Measurements from ENCODE around the gene LIMA1. TPM values are rescaled to one million over a fixed set of nuclear protein-coding genes. Genes with fewer than 3 reads are reported as not detected.

Gene LIMA1
- total RNA-seq, 4 donors from 2014 or later, result 85.0 to 140 (median 116) TPM

DNA sequence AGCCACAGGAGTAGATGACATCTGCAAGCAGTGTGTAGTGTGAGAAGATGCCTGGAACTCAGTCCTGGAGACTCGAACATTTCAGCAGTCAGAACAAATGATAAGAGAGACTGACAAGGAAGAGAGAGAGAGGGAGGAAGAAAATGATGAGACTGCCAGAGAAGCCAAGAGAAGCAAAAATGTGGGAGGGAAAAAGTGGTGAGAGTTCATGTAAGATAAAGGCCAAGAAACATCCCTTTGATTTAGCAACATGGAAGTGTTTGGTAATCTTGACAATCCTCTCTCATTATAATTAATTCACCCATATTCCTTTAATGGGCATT, 42.6 kb downstream of the LIMA1 start:
- DNase-seq, result no peak
- Histone ChIP-seq H3K4me1 (peaks cover 8 to 11% of the 10 kb centered on the region in 2 donors), H3K9me3 (no peaks in the 10 kb centered on the region), H3K27ac (peak overlapping the region; percentile 85 to 98), H3K27me3 (no peaks in the 10 kb centered on the region), H3K36me3 (no peaks in the 10 kb centered on the region), H3K4me3 (no peak overlapping the region)
- intact Hi-C loops (cut with DNase I; ENCODE audit: low total_unique reads), result no loop called here
- TF ChIP-seq POLR2A (IDR thresholded peaks at IDR 0.05), result no peak
- TF ChIP-seq, protein P1, sequence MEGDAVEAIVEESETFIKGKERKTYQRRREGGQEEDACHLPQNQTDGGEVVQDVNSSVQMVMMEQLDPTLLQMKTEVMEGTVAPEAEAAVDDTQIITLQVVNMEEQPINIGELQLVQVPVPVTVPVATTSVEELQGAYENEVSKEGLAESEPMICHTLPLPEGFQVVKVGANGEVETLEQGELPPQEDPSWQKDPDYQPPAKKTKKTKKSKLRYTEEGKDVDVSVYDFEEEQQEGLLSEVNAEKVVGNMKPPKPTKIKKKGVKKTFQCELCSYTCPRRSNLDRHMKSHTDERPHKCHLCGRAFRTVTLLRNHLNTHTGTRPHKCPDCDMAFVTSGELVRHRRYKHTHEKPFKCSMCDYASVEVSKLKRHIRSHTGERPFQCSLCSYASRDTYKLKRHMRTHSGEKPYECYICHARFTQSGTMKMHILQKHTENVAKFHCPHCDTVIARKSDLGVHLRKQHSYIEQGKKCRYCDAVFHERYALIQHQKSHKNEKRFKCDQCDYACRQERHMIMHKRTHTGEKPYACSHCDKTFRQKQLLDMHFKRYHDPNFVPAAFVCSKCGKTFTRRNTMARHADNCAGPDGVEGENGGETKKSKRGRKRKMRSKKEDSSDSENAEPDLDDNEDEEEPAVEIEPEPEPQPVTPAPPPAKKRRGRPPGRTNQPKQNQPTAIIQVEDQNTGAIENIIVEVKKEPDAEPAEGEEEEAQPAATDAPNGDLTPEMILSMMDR (IDR thresholded peaks at IDR 0.05), result no peak

DNA sequence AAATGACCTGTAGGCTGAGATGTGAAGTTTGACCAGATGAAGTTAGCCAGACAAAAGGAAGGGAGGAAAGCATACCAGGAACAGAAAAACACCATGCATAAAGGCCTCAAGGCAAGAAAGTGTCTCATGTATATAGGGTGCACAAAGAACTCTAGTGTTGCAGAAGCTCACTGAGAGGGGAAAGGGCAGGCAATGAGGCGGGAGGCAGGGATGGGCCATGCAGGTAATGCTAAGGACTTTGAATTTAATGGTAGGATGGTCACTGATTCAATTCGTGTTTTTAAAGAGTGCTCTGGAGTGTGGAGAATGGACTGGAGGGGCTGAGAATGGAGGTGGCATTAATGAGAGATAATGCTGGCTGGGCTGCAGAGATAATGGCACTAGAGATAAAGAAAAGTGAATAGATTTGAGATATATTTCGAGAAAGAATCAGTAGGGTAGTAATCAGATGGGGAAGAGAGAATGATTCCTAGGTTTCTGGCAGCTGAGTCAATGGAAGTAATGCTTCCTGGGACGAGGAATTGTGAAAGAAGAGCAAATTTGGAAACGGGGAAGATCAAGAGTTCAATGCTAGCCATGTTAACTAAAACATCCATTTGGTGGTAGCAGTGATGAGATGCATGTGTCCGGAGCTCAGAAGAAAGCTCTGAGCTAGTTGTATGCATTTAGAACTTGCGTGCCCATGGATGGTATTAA, 43.1 kb downstream of the LIMA1 start:
- intact Hi-C loops (cut with DNase I; ENCODE audit: low total_unique reads), result no loop called here

DNA sequence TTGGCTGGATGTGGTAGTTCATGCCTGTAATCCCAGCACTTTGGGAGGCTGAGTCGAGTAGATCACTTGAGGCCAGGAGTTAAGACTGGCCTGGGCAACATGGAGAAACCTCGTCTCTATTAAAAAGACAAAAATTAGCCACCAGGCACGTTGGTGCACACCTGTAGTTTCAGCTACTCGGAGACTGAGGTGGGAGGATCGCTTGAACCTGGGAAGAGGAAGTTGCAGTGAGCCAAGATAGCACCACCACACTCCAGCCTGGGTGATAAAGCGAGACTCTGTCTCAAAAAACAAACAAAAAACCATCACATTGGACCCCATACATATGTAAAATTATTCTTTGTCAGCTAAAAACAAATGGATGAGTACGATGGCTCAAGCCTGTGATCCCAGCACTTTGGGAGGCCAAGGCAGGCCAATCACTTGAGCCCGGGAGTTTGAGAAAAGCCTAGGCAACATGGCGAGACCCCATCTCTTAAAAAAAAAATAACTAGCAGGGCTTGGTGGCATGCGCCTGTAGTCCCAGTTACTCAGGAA, 43.9 kb downstream of the LIMA1 start:
- H3K36me3 ChIP-seq, result no peaks in the 10 kb centered on the region
- TF ChIP-seq, protein P1 (IDR thresholded peaks at IDR 0.05), result no peak
- TF ChIP-seq POLR2A (IDR thresholded peaks at IDR 0.05), result no peak
- DNase-seq, result no peak
- peaks cover 8 to 11% of the 10 kb centered on the region in 2 donors for H3K4me1 ChIP-seq
- no peak overlapping the region for H3K4me3 ChIP-seq
- no peaks in the 10 kb centered on the region for H3K9me3 ChIP-seq
- H3K27me3 ChIP-seq, result no peaks in the 10 kb centered on the region
- H3K27ac ChIP-seq, result peak overlapping the region; percentile 85 to 98
- intact Hi-C loops (cut with DNase I; ENCODE audit: low total_unique reads), result no loop called here

More for the DNA sequence above, 43.1 kb downstream of the LIMA1 start:
- no peak overlapping the region for H3K4me3 ChIP-seq
- no peaks in the 10 kb centered on the region for H3K27me3 ChIP-seq
- no peaks in the 10 kb centered on the region for H3K9me3 ChIP-seq
- TF ChIP-seq, protein P1 (IDR thresholded peaks at IDR 0.05), result no peak
- TF ChIP-seq POLR2A (IDR thresholded peaks at IDR 0.05), result no peak
- H3K4me1 ChIP-seq, result peaks cover 8 to 11% of the 10 kb centered on the region in 2 donors
- H3K27ac ChIP-seq, result peak overlapping the region; percentile 85 to 98
- DNase-seq, result no peak
- no peaks in the 10 kb centered on the region for H3K36me3 ChIP-seq

DNA sequence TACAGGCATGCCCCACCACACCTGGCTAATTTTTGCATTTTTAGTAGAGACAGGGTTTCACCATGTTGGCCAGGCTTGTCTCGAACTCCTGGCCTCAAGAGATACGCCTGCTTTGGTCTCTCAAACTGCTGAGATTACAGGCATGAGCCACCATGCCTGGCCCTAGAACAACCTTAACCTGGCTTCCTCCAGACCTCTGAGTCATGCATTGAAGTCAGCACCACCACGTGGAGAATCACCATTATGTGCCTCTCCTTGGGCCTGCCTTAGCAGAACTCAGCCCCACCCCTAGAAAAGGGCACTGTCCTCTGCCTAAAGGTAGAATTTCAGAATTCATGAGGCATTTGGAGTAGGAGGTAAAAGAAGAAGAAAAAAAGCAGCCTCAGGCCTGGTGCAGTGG, 49.0 kb downstream of the LIMA1 start:
- Histone ChIP-seq H3K27me3 (no peaks in the 10 kb centered on the region), H3K9me3 (no peaks in the 10 kb centered on the region), H3K27ac (no peak overlapping the region), H3K36me3 (no peaks in the 10 kb centered on the region), H3K4me1 (no peaks in the 10 kb centered on the region), H3K4me3 (no peak overlapping the region)
- TF ChIP-seq, protein P1 (IDR thresholded peaks at IDR 0.05), result no peak
- TF ChIP-seq POLR2A (IDR thresholded peaks at IDR 0.05), result no peak
- intact Hi-C loops (cut with DNase I; ENCODE audit: low total_unique reads), result no loop called here
- no peak for DNase-seq

DNA sequence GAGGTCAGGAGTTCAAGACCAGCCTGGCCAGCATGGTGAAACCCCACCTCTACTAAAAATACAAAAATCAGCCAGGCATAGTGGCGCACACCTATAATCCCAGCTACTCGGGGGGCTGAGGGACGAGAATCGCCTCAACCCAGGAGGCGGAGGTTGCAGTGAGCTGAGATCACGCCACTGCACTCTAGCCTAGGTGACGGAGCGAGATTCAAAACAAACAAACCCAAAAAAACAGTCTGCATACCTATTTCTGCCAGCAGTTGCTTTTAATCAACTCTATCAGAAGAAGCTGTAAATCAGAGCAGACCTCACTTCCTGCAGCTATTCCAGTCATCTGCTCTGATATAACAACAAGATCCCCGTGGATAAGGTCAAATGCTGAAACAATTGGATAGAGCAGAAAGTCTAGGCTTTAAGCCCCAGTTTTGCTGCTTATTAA, 50.5 kb downstream of the LIMA1 start:
- no peaks in the 10 kb centered on the region for H3K27me3 ChIP-seq
- TF ChIP-seq POLR2A (IDR thresholded peaks at IDR 0.05), result no peak
- TF ChIP-seq, protein P1 (IDR thresholded peaks at IDR 0.05), result no peak
- no peaks in the 10 kb centered on the region for H3K4me1 ChIP-seq
- no peak overlapping the region for H3K4me3 ChIP-seq
- no peaks in the 10 kb centered on the region for H3K9me3 ChIP-seq
- no peak for DNase-seq
- H3K27ac ChIP-seq, result peak overlapping the region in 1 of 2 donors; percentile 12
- intact Hi-C loops (cut with DNase I; ENCODE audit: low total_unique reads), result no loop called here
- H3K36me3 ChIP-seq, result no peaks in the 10 kb centered on the region
